Skin of body (tissue), 2 donors: Measurements from ENCODE around the gene ATOSA. TPM values are rescaled to one million over a fixed set of nuclear protein-coding genes. Genes with fewer than 3 reads are reported as not detected.

ENCODE experiments used
- DNase-seq: peaks from one replicate; lab custom pipeline; 2025; lab: John Stamatoyannopoulos, UW
- total RNA-seq: library from RNA; depleted of rRNA; stranded (reverse); fragments of >200 nt; gene quantifications from one replicate; pipeline ENCODE4 v1.2.3, GENCODE V29; 2014

ATOSA gene, protein sequence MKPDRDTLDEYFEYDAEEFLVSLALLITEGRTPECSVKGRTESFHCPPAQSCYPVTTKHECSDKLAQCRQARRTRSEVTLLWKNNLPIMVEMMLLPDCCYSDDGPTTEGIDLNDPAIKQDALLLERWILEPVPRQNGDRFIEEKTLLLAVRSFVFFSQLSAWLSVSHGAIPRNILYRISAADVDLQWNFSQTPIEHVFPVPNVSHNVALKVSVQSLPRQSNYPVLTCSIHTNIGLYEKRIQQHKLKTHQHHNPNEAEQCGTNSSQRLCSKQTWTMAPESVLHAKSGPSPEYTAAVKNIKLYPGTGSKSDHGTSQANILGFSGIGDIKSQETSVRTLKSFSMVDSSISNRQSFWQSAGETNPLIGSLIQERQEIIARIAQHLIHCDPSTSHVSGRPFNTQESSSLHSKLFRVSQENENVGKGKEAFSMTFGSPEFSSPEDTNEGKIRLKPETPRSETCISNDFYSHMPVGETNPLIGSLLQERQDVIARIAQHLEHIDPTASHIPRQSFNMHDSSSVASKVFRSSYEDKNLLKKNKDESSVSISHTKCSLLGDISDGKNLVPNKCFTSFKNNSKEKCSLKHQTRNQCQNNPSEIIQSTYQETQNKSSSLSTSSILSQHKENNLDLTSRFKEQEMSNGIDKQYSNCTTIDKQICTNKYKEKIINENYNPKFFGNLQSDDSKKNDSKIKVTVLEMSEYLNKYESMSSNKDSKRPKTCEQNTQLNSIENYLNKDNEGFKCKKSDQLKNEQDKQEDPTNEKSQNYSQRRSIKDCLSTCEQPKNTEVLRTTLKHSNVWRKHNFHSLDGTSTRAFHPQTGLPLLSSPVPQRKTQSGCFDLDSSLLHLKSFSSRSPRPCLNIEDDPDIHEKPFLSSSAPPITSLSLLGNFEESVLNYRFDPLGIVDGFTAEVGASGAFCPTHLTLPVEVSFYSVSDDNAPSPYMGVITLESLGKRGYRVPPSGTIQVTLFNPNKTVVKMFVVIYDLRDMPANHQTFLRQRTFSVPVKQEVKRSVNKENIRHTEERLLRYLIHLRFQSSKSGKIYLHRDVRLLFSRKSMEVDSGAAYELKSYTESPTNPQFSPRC
- 73.6 TPM for total RNA-seq

DNA sequence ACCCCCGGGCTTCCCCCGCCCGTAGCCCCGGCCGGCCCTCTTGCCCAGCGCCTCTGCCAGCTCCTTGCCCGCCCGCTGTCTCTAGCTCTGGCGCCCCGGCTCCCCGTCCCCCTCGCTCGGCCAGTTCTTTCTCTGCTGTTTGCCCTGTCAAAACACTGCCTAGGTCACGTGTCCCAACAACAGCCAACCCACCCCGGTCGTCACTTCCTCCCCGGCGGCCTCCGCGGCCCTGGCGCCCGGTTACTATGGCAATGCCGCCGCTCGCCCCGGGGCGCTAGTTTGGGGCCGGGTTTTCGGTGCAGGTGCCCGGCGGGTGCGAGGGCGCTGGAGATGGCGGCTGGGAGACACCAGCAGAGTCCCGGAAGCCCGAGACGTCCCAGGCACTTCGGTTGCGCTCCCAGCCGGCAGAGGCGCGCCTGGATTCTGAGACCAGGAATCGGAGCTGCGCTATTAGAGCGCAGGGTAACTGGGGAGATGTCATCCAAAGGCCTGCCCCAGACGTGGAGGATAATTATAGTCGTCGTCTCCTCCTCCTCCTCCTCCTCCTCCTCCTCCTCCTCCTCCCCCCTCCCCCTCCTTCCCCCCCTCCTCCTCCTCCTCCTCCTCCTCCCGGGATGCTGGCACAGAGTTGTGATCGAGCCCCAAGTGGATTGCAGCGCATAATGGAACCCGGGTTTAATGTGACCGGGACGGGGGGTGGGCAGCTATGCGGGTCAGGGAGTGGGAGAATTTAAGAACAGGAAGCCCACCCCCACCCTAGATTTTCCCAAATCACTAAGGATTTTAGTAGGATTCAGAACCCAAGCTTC, at the start of gene ATOSA:
Gene ATOSA (minus strand): TSS at position 157 of the 809 bp plus-strand sequence. CDS start 1,367 bp downstream, outside the sequence.
- DNase-seq = peak; percentile 81

DNA sequence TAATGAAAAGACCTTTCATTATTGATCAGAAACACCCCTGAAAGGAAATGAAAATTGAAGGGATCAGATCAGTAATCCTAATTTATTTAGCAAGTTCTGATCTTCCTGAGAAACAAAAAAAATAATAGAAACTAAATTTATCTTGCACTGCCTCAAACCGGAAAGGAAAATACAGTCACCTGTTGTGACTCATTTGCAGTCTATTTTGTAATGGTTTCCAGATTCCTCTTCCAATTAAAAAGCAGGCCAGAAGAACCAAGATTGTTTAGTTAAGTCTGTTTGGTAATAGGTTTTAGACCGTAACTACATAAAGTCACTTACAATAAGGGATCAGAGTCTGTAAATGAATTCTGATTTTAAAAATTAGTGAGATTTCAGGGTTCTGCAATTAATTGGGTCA, 49.7 kb upstream of the ATOSA start:
- DNase-seq = no peak

DNA sequence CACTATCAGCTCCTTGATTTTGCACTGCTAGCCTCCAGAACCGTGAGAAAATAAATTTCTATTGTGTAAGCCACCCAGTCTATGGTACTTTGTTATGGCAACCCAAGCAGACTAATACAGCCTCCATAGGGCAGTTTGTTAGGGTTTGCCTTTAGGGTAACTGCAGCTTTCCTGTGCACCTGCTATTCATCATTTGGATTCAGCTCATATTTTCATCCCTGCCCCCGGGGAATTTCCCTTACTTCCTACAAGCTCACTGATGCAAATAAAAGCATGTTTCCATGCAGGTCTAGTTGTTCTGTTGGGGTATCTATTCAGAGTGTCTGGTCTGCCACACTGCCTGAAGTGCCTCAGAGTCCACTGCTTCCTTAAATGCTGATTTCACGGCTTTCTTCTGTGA, 48.6 kb upstream of the ATOSA start:
- DNase-seq = no peak

DNA sequence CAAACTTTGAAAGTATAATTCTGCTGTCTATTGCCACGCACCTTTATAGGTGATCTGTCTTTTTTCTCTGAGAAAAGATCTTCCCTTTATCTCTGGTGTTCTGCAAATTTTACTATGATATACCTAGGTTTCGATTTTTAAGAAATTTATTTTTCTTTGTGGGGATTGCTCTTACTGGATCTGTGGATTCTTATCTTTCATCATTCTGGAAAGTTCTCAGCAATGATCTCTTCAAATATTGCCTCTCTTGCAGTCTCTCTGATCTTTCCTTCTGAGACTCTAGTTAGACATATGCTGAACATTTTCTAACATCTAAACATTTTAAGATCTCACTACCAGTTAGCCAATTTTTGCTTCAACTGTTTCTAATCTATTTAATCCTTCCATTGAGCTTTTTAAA, 47.0 kb upstream of the ATOSA start:
- no peak for DNase-seq

DNA sequence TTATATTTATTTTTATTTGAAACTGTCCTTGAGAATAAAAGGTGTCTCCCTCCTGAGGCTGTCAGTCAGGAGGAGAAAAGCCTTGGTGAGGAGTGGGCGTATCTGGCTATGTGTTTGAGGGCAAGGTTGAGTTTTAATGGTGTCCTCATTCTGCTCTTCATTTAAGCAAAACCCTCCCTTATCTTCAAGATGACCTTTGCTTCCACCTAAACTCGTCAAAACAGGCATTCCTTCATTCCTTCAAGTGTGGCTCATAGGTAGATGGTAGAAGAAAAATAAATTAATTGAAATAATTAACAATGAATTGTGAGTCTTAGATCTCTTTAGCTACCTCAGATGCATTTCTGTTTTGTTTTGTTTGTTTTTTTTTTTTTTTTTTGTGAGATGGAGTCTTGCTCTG, 39.4 kb upstream of the ATOSA start:
- DNase-seq = no peak

DNA sequence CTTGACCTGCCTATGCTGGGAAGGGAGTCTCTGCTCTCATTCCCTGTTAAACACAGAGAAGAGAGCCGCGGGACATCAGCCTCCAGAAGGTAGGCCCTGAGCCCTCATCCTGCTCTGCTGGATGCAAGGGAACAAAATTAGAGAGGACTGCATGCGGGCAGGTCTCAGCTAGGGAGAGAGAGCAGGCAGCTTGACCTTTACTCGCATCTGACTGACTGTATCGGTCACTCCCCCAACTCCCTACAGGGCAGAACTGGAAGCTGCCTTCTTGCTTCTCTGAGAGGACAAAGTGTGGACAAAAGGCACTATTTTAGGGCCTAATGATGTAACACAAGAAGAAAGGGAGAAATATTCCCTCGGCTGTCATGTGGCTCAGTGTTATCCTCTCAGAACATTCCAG, 38.7 kb upstream of the ATOSA start:
- DNase-seq = no peak

DNA sequence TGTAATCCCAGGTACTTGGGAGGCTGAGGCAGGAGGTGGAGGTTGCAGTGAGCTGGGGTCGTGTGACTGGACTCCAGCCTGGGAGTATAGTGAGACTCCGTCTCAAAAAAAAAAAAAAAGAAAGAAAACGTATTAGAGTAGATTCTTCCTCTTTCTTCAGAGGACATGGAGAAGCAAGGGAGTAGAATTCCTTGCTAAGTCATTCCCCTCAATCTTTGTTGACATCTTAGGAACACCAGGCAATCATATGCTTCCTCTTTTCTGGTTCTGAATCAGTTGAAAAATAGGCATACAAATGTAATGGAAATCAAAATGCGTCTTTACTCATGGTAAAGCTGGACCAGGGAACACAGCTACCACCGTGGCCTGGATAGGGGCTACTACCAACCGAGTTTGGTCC, 38.3 kb upstream of the ATOSA start:
- DNase-seq = no peak

DNA sequence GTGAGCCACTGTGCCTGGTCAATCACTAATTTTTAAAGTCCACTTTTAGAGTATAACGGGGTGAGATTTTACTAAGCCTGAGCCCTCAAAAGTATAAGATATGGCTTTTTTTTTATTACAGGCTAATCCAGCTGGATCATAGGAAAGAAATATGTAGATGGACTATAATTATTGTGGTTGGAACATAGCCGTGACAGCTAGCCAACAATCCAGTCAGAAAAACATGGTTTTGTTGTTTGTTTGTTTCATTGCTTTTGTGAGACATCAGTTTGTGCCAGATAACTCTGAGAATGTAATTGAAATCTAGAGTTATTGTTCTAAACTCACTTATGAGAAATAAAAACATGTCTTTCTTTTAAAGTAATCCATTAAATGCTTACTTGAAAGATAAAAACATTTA, 37.3 kb upstream of the ATOSA start:
- no peak for DNase-seq

DNA sequence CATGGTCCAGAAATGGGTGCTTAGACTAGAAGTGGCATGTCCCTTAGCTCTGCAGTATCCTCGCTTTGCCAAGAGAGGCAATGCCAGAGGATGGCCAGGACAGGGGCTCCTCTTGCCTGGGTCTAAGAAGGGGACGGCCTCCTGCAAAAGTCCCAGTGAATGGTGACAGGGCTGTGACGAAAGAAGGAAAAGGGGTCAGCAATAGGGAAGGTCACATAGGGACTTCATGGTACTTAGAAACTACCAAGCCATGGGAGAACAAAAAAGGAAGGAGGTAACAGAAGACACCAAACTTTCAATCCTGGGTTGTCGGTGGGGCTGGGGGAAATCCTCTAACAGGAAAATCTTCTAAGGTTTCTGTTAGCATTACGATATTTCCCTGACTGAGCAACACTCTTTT, 36.2 kb upstream of the ATOSA start:
- no peak for DNase-seq

DNA sequence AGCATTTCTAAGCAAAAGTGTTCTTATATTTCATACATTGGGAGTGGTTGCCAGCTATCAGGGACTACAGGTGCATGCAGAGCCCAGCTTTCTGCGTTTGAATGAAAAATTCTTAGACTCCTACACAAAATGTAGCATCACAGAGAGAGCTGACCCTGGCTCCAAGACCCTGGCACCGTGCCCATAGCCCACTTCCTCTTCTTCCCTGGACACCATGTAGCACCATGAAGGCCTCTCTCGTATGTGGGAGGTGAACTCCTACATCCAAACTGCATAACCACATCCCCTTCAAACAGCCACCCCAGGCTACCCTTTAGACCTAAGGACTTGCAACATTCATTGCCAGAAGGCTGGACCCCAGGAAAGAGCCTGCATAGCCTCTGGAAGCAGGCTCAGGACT, 35.8 kb upstream of the ATOSA start:
- DNase-seq = no peak

DNA sequence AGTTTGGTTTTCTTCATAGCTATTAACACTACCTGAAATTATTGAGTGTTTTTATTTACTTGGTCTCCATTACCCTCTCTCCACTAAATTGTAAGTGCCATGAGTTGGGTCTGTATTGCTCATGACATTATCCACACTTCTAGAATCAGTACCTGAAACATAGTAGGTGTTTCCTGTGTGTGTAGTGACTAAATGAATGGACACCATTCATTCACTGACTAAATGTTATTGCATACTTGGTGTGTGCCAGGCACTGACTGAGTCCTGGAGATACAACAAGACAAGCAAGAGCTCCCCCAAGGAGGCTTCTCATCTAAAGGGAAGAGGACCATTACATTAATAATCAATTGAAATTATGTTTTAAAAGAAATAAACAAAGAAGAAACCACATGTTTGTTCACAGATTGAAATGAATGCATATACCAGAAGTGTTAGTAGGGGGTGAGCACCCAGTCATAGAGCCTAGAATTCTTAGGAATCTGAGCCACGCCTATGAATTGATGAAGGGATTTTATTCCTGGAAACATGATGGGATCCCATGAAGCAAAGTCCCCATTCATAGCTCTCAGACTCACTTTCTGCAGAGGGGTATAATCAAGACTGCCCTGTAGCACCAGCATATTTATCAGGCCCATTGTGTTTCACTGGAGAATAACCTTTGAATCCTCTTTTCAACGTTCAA, 31.7 kb upstream of the ATOSA start:
- DNase-seq = no peak

DNA sequence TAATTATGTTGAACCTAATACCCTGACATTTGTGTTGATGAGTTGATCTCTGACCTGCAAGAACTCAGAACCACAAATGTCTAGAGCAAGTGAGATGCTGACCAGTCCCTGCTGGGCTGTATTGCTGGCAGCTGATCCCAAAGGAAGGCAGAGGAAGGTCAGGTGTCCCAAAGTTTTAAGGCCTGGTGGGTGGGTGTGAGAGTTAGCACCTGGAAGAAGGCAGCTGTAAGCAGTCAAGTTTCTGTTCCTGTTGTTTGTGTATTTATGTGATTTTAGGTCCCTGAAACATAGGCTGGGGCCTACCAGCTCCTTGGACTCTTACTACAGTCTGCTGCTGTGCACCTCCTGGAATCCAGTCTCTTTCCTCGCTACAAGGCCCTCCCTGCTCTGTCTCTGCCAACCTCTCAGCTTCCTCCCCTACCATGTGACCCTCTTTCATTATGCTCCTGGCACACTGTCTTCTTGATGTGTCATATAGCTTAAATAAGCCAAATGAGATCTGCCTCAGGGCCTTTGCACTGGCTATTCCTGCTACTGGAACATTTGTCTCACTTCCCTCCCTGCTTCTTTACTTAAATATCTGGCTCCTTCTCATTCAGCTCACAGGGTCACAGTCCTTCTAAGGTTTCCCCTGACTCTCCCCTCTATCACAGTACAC, 31.0 kb upstream of the ATOSA start:
- DNase-seq = no peak

DNA sequence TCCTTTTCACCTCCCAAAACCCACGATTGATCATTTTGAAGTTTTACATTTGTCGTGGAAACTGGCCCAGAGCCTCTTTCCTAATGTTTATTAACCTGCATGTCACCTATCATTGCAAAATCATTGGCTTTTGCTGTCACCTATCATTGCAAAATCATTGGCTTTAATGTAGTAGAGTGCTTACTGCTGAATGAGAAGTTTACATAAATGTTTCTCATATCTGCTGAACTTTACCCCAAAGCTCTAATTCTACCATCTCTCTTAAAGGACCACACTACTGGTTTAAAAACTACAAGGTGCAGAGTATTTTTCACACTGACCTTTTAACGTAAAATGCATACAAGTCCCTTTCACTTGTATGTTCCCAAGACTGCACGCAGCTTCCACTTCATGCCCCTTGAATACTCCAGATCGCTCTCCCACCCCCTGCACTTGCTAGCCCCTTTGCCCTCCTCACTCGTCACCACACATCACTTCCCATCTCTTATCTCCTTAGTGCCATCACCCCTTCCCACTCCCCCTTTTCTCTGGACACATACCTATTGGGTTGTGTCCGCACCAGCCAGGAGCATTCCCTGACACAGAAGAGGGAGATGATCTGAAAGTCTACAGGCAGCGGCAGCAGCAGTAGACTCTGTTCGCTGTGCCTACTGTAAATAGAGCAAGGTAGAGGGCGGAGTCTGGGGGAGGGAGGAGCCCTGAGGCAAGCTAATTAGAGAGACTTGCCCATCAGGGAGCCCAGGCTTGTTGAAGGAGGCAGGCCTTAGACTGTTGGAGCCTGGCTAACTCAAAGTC, 30.2 kb upstream of the ATOSA start:
- DNase-seq = no peak

DNA sequence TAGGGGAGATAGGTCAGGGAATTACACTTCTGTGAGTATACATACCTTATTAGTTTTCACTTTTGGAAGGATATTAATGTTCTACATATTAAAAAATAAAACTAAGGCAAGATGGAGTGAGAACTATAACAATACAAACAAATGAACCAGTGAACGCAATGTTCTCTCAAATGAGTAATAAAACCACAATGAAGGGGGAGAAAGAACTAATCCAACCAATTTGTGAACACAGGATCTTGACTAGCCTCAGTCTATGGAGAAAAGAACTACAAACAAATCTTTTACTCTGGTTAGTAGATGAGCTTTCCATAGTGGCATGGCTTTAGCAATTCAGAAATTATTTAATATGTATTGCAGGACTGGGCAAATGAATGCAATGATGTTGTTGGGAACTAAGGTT, 26.9 kb upstream of the ATOSA start:
- DNase-seq = no peak

DNA sequence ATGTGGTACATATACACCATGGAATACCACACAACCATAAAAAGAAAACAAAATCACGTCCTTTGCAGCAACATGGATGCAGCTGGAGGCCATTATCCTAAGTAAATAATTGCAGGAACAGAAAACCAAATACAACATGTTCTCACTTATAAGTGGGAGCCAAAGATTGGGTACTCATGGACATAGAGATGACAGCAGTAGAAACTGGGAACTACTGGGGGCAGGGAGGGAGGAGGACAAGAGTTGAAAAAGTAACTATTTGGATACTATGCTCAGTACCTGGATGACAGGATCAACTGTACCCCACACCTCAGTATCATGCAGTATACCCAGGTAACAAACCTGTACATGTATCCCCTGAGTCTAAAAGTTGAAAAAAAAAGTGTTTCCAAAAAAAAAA, 23.2 kb upstream of the ATOSA start:
- DNase-seq = no peak

DNA sequence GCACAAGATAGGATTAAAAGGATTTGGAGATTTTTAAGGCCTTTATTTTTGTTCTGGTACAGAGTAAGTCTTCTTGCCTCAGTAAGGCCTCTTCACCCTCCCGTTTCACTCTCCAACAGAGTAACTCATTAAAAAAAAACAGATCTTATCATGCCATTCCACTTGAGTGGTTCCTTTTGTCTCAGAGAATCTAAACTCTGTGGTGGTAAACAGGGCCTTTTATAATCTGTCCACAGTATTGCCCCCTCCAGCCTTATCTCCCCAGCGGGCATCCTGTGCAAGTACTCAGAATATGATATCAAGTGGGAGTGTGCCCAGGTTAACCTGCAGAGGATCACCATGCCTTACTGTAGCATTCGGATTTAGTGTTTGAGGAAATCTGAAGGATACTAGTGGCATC, 20.3 kb upstream of the ATOSA start:
- no peak for DNase-seq

DNA sequence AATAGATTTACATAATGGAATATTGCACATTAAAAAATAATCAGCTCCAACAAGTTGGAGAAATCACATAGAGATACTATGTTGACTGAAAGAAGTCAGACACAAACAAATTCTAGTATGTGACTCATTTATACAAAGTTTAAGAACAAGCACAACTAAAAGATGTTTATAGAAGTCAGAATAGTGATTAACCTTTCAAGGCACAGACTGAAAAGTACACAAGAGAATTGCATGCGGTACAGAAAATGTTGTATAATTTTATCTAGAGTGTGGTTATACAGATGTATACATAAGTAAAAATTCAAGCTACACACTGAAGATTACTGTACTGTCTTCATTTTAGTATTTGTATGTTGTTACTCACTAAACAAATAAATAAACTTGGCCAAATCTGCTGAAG, 19.3 kb upstream of the ATOSA start:
- no peak for DNase-seq

DNA sequence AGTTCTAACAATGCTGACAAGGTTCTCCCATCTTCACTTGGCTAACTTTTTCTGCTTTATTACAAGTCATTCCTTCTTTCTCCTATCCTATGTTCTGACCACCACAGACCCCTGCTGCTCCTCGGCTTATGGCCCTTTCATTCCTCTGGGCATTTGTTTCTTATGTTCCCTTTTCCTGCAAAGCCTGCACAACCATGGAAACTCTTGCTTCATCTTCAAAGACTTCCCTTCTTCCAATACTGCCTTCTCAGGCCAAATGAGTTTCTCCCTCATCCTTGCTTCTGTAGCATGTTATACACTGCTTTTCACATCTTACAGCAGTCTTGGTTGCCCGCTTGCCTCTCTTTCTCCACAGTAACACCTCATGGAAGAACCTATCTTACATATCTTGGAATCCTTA, 17.9 kb upstream of the ATOSA start:
- DNase-seq = no peak

DNA sequence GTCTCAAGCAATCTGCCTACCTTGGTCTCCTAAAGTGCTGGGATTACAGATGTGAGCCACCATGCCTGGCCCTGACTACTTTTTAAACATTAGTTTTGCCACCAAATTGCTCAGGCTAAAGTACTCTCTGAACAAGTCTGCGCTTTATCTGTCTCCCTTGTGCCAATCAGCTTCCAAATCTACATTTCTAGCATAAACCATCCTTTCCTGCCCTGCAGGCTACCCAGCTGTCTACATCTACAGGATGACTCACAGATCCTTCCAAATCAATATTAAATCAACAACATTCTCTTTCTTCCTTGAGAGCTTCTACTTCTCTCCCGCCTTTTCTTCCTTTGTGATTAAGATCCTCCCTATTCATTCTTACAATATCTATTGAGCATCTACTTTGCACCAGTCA, 16.0 kb upstream of the ATOSA start:
- no peak for DNase-seq

DNA sequence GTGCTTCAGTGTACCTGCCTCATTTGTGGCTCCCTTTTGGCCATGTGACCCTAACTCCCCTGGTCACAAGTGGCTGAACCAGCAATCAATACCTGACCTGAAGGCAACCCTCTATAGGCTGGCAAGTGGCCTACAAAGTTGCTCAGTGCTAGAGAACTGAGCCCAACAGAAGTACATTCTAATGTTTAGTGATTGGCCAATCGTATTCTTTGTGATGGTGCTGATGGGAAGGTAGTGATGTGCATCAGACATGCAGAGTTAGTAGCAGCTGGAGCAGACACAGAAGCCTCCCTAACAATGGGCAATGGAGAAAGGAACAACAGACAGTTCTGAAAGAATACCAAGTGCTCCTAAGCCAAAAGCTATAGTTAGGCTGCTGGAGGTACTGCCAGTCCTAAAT, 10.4 kb upstream of the ATOSA start:
- no peak for DNase-seq
